Psoas muscle (tissue), 8 donors: ENCODE measurements around the gene NTN4. TPM values are rescaled to one million over a fixed set of nuclear protein-coding genes. Genes with fewer than 3 reads are reported as not detected.

Experiments used
- ATAC-seq, 4 donors: fragments of 200-7000 bp; cut with Tn5 transposase; one replicate each; pipeline ENCODE4 v1.9.1; 2020; ENCODE audit warnings: moderate library complexity in 3 of 4, mild to moderate bottlenecking in 2 of 4
- DNase-seq, 2 donors: peaks; one replicate each; pipeline ENCODE4 v3.0.0-alpha.2; 2020
- H3K27ac ChIP-seq: fragments of 200-600 bp; one replicate; pipeline ENCODE4 v1.8.0; 2022
- H3K27me3 ChIP-seq, 3 donors: fragments of 200-600 bp in 1 of 3; one replicate each; pipeline versions ENCODE4 v1.6.1 to v1.8.0; 2013 to 2022; ENCODE audit warnings: low read length in 2 of 3, mild to moderate bottlenecking in 2 of 3, moderate library complexity in 1 of 3; ENCODE audit not compliant: insufficient read depth in 3 of 3
- H3K36me3 ChIP-seq, 2 donors: fragments of 200-600 bp in 1 of 2; one replicate each; pipeline versions ENCODE4 v1.6.1 to v1.8.0; 2013 to 2022; ENCODE audit warnings: low read depth in 1 of 2, mild to moderate bottlenecking in 1 of 2, moderate library complexity in 1 of 2; ENCODE audit not compliant: insufficient read depth in 1 of 2
- H3K4me1 ChIP-seq: fragments of 200-600 bp; one replicate; pipeline ENCODE4 v1.8.0; 2022
- H3K4me3 ChIP-seq: fragments of 200-600 bp; one replicate; pipeline ENCODE4 v1.8.0; 2022; ENCODE audit warnings: mild to moderate bottlenecking
- H3K9me3 ChIP-seq: fragments of 200-600 bp; one replicate; pipeline ENCODE4 v1.8.0; 2022
- CTCF ChIP-seq: fragments of 200-600 bp; IDR thresholded peaks from one replicate; pipeline ENCODE4 v1.8.0; 2022; ENCODE audit warnings: antibody characterized with exemption
- WGBS, 3 donors: extraction: QIAGEN DNeasy Blood & Tissue Kit; methylation state at CpG; one replicate each; pipeline versions ENCODE4 v1.1.6 to v1.1.7; 2013; 5-methylcytosine and 5-hydroxymethylcytosine counted together
- intact Hi-C, 2 donors: fragments of 100-400 bp; cut with DNase I; formaldehyde crosslinking; loops; one replicate each; pipeline versions ENCODE4 v1.11.0 to v1.14.2; 2022
- polyA plus RNA-seq, 3 donors: library from polyadenylated mRNA; stranded (reverse); fragments of 200-250 nt; gene quantifications; one replicate each; pipeline ENCODE4 v1.2.3, GENCODE V29; 2013
- total RNA-seq, 4 donors: library from RNA; stranded (reverse); fragmentation: NEBNext Ultra II Directional in 2 of 4; extraction: Animal tissue kit (Norgen Biotek cat#: 25700) in 2 of 4; gene quantifications; one replicate each; pipeline versions ENCODE4 v1.2.1 to v1.2.4, GENCODE V29; 2021 to 2023
- donor health status: healthy with polysubstance abuse.
- donor health status: DM: no; HTN: no; CAD: no; lungs with moderate emphysema.
- donor health status: Bipolar disorder and iron deficiency.
- donor health status: healthy.
- donor health status: DM: yes; HTN: yes; CAD: no.
- donor health status: DM: no; HTN: no; CAD: no.
- donor health status: DM: no; HTN: no; CAD: no.
- donor health status: DM: yes; HTN: yes; CAD: no.

NTN4 gene
- total and polyA plus RNA-seq, 7 donors = 2.9 to 13.3 (median 4.2) TPM

GRCh38 chr12:95633049-95633731, 157.4 kb downstream of the NTN4 start:
- TF ChIP-seq CTCF = no peak
- H3K4me3 ChIP-seq = no peak overlapping the region
- peaks cover 5% of the 10 kb centered on the region for H3K4me1 ChIP-seq
- H3K27me3 ChIP-seq = peaks cover 0 to 14% (median 0%) of the 10 kb centered on the region in 3 donors
- no peak overlapping the region for H3K27ac ChIP-seq
- WGBS, 3 donors = 43 to 59% (median 51%) methylated on average over 9 of the region's 9 CpGs
- DNase-seq = peak in 1 of 2 donors; percentile 56
- no peaks in the 10 kb centered on the region for H3K36me3 ChIP-seq
- peak in 3 of 4 donors; percentile 35 to 86 (median 82) for ATAC-seq
- intact Hi-C loops = no loop called here
- peaks cover 7% of the 10 kb centered on the region for H3K9me3 ChIP-seq

DNA sequence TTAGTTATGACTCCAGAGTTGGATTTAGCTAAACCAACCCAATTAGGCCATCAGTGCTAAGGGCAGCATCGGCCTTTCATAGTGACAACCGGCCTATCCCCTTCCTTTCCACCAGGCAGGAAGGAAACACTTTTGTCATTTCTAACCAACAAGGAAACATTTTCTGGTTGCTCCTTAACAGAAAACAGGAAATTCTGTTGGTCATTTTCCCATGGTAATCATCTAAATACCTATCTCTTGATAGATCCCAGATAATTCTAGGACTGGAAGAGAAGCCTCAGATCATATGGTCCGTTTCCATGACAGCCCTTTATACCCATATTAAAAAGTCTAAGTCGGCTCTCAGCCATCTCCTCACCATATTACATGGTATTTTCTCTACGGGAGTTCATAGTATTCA, 160.1 kb downstream of the NTN4 start:
- no peaks in the 10 kb centered on the region for H3K4me1 ChIP-seq
- intact Hi-C loops = no loop called here

GRCh38 chr12:95629392-95629791, 161.2 kb downstream of the NTN4 start:
- Histone ChIP-seq H3K9me3 (no peaks in the 10 kb centered on the region), H3K27ac (no peak overlapping the region), H3K27me3 (peaks cover 0 to 10% (median 0%) of the 10 kb centered on the region in 3 donors), H3K4me3 (no peak overlapping the region), H3K4me1 (no peaks in the 10 kb centered on the region), H3K36me3 (no peaks in the 10 kb centered on the region)
- 28 to 41% (median 28%) methylated on average over 3 of the region's 3 CpGs for WGBS, 3 donors
- intact Hi-C loops = no loop called here
- no peak for ATAC-seq
- no peak for DNase-seq
- no peak for TF ChIP-seq CTCF

More for the DNA sequence above, 160.1 kb downstream of the NTN4 start:
- Histone ChIP-seq H3K27ac (no peak overlapping the region), H3K9me3 (no peaks in the 10 kb centered on the region), H3K27me3 (peaks cover 0 to 10% (median 0%) of the 10 kb centered on the region in 3 donors), H3K36me3 (no peaks in the 10 kb centered on the region), H3K4me3 (no peak overlapping the region)
- no peak for ATAC-seq
- TF ChIP-seq CTCF = no peak
- 70 to 72% (median 71%) methylated on average over 5 of the region's 5 CpGs for WGBS, 3 donors
- DNase-seq = no peak

GRCh38 chr12:95626854-95627253, 163.7 kb downstream of the NTN4 start:
- intact Hi-C loops = no loop called here
- H3K4me3 ChIP-seq = no peak overlapping the region
- no peak for ATAC-seq
- H3K36me3 ChIP-seq = no peaks in the 10 kb centered on the region
- DNase-seq = no peak
- no peaks in the 10 kb centered on the region for H3K4me1 ChIP-seq
- 89 to 93% (median 90%) methylated on average over 5 of the region's 5 CpGs for WGBS, 3 donors
- H3K27ac ChIP-seq = no peak overlapping the region
- H3K9me3 ChIP-seq = no peaks in the 10 kb centered on the region
- no peak for TF ChIP-seq CTCF
- no peaks in the 10 kb centered on the region for H3K27me3 ChIP-seq

DNA sequence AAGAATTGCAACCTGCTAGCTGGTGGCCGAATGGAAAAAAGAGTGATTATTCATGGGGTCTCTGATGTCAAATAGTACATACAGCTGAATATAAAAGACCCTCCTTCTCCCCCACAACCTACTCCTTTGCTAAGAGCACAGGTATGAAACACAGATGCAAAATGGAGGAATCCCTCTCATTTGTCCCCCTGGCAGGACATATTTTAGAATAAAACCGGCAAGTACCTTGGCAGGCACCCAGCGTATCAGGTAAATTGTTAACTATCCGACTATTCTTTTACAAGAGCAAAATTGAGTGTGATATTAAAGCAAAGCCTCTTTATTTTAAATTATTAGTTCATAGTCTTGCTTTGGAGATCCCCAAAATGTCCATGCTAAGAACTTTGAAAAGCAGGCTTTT, 165.6 kb downstream of the NTN4 start:
- TF ChIP-seq CTCF = no peak
- WGBS, 3 donors = 57 to 62% (median 62%) methylated on average over 4 of the region's 4 CpGs
- no peak overlapping the region for H3K4me3 ChIP-seq
- DNase-seq = no peak
- H3K9me3 ChIP-seq = no peaks in the 10 kb centered on the region
- no peak for ATAC-seq
- no peaks in the 10 kb centered on the region for H3K36me3 ChIP-seq
- H3K27me3 ChIP-seq = no peaks in the 10 kb centered on the region
- no peak overlapping the region for H3K27ac ChIP-seq
- H3K4me1 ChIP-seq = no peaks in the 10 kb centered on the region
- intact Hi-C loops = no loop called here
